ENCODE results near the gene MBD5.

DNA sequence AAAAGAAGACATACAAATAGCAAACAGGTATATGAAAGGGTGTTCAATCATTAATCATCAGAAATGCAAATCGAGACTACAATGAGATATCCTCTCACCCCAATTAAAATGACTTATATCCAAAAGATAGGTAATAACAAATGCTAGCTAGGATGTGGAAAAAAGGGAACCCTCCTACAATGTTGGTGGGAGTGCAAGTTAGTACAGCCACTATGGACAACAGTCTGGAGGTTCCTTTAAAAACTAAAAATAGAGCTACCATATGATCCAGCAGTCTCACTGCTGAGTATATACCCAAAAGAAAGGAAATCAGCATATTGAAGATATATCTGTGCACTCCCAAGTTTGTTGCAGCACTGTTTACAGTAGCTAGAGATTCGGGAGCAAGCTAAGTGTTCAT, 271.5 kb downstream of the MBD5 start:
- TF ChIP-seq POLR2A (IDR thresholded peaks at IDR 0.05; ENCODE audit: low read depth, low read length): no peak
- TF ChIP-seq, protein P1, sequence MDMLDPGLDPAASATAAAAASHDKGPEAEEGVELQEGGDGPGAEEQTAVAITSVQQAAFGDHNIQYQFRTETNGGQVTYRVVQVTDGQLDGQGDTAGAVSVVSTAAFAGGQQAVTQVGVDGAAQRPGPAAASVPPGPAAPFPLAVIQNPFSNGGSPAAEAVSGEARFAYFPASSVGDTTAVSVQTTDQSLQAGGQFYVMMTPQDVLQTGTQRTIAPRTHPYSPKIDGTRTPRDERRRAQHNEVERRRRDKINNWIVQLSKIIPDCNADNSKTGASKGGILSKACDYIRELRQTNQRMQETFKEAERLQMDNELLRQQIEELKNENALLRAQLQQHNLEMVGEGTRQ (IDR thresholded peaks at IDR 0.05; ENCODE audit: low read depth, low read length): no peak

Data from IMR-90 (cell line).